AG04449 (cell line): Measurements from ENCODE around the gene MYBPC2.

Source experiments
- CTCF ChIA-PET: fragments of 350-600 bp; formaldehyde crosslinking; extraction: SDS; loops from one replicate; lab custom pipeline; 2021; ENCODE audit warnings: antibody characterized with exemption; lab: Yijun Ruan, JAX
- POLR2A ChIA-PET: fragments of 400-600, 350-600 bp; formaldehyde crosslinking; extraction: SDS; loops from one replicate; lab custom pipeline; 2020; ENCODE audit warnings: antibody characterized with exemption, inconsistent platforms; lab: Yijun Ruan, JAX
- DNase-seq: peaks from one replicate; pipeline ENCODE4 v3.0.0-alpha.2; 2010; ENCODE audit warnings: low read depth, low spot score
- H3K4me3 ChIP-seq: 2 replicates; pipeline ENCODE4 v1.5.1; 2011; ENCODE audit warnings: low read depth, mild to moderate bottlenecking, control low read depth, low read length
- CTCF ChIP-seq: IDR thresholded peaks from one replicate; pipeline ENCODE4 v1.5.1; 2011; ENCODE audit warnings: mild to moderate bottlenecking, moderate library complexity, low read length, control low read depth, inconsistent platforms; ENCODE audit not compliant: insufficient read depth; ENCODE audit errors: missing control alignments

Gene MYBPC2

DNA sequence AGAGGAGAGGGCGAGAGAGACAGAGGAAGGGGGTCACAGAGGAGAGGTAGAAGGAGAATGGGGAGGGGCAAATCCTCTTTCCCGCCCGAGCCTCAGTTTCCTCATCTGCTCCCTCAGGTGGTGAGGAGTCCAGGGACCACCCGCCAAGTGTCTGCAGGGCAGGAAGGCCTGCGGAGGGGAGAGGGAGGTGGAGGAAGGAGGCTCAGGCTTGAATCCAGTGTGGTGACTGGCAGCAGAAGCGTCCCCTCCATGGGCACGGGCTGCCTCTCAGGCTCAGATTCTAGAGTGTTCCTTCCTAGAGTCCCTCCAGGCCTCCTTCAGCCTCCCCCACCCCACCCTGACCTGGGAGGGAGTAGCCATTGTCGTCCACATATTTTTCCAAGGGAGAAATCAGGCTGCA is 60.5 kb downstream of the MYBPC2 start:
- TF ChIP-seq CTCF = no peak
- ChIA-PET CTCF (no interaction called here), POLR2A (no interaction called here)
- no peak overlapping the region for H3K4me3 ChIP-seq
- no peak for DNase-seq

DNA sequence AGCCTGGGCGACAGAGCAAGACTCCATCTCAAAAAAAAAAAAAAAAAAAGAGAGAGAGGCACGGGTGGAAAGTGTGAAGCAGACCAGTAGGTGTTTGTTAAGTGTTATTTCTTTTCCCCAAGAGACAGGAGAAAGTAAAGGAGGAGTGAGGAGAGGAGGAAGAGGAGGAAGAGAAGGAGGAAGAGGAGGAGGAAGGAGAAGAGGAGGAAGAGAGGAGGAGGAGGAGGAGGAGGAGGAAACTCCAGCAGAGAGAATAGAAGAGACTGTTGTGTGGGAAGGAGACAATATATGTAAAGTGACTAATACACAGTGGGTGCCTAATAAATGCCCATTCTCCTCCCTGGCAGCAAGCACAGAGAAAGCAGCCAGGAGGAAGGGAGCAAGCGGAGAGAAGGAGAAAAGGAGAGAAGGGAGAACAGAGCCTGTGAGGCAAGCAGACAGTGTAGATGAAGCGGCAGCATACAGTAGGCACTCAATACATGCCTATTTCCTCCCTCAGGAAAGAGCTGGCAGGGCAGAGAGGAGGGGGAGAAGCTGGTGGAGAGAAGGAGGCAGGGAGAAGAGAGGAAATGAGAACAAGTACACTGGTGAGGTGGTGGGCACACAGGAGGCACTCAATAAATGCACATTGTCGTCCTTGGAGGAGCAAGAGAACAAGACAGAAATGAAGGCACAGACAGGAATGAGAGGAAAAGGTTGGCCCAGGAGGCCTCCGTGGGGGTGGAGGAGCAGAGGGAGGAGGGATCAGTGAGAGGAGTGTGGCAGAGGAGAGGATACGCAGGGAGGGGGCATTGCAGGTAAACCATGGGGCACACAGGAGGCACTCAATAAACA is 61.7 kb downstream of the MYBPC2 start:
- H3K4me3 ChIP-seq = no peak overlapping the region
- TF ChIP-seq CTCF = no peak
- POLR2A ChIA-PET = no interaction called here
- CTCF ChIA-PET = no interaction called here
- no peak for DNase-seq

- H3K4me3 ChIP-seq = no peak overlapping the region
- no peak for DNase-seq
- ChIA-PET CTCF (no interaction called here), POLR2A (no interaction called here)
- no peak for TF ChIP-seq CTCF
Observed at GRCh38 chr19:50495020-50495531, 62.4 kb downstream of the MYBPC2 start.

- TF ChIP-seq CTCF = no peak
- ChIA-PET CTCF (interaction anchor here (1.1 kb wide), 1 partner anchor 34 kb away, joined by 3 read pairs; no protein-coding TSS in a partner anchor), POLR2A (no interaction called here)
- DNase-seq = no peak
- no peak overlapping the region for H3K4me3 ChIP-seq
Observed at GRCh38 chr19:50496189-50497021, 63.7 kb downstream of the MYBPC2 start.

DNA sequence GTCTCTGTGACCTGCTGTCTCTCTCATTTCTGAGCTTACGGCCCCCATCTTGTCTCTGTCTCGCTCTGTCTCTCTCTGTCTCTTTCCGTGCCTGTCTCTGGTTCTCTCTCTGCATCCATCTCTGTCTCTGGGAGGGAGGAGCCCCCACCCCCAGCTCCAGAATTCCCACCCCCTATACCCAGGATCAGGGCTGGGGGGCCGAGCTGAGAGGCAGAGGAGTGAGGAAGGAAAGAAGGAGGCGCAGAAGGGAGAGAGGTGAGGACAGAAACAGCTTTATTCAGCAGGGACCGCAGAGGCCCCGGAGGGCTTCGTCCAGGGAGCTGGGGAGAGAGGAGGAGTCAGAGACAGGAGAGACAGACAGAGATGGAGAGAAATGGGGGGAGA is 64.3 kb downstream of the MYBPC2 start:
- CTCF ChIA-PET = interaction anchor here (1.1 kb wide), 1 partner anchor 34 kb away, joined by 3 read pairs; no protein-coding TSS in a partner anchor
- POLR2A ChIA-PET = no interaction called here

More for the DNA sequence above, 64.3 kb downstream of the MYBPC2 start:
- H3K4me3 ChIP-seq = no peak overlapping the region
- no peak for DNase-seq
- TF ChIP-seq CTCF = no peak
